ENCODE measurements around the gene PLCG2. TPM values are rescaled to one million over a fixed set of nuclear protein-coding genes. Genes with fewer than 3 reads are reported as not detected.
A peak's percentile ranks its signal among the peaks of the same experiment; 100 is the strongest.
"Not testable (repeated sequence)": the region's sequence is repeated elsewhere in the genome, so short reads cannot be mapped to it uniquely, and the experiment has no call there.

The PLCG2 gene
- total RNA-seq, 1 experiment from 2014 or later = 42.4 TPM

DNA sequence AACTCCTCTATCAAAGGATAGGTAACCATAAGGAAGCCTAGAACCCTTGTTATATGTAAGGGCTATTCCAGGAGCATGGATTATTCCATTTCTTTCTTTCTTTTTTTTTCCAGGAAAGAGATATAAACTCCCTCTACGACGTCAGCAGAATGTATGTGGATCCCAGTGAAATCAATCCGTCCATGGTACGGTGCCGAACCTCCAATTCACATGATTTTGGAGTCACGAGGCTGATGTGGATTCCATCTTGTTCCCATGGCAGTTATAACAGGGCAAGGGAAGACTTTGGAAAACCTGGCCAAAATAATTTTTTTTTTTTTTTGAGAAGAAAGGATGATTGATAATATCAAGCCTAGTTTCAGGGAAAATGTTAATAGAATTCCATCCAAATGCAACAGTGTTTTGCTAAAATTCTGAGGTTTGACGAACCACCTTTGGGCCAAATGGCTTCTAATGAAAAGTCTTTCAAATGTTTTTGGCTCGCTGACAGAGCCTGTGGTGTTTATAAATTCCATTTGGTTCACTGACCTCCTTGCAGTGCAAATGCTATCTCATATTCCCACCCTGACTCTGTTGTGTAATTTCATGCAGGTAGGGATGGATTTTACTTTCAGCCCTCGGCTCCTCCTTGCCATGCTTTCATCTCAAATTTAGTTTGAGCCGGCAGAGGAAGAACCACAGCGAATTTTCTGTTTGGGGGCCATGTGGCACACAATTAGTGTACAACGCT is 142.2 kb downstream of the PLCG2 start:
- DNase-seq (ENCODE audit: low spot score) = peak; percentile 3
- in situ Hi-C loops (cut with HindIII; ENCODE audit: low sequenced_read_pairs) = no loop called here

GRCh38 chr16:81921843-81922584 is 142.9 kb downstream of the PLCG2 start:
- in situ Hi-C loops (cut with HindIII; ENCODE audit: low sequenced_read_pairs) = no loop called here
- no peak for DNase-seq (ENCODE audit: low spot score)

- in situ Hi-C loops (cut with HindIII; ENCODE audit: low sequenced_read_pairs) = no loop called here
- DNase-seq (ENCODE audit: low spot score) = no peak
Observed at GRCh38 chr16:81923296-81923695, 144.2 kb downstream of the PLCG2 start.

DNA sequence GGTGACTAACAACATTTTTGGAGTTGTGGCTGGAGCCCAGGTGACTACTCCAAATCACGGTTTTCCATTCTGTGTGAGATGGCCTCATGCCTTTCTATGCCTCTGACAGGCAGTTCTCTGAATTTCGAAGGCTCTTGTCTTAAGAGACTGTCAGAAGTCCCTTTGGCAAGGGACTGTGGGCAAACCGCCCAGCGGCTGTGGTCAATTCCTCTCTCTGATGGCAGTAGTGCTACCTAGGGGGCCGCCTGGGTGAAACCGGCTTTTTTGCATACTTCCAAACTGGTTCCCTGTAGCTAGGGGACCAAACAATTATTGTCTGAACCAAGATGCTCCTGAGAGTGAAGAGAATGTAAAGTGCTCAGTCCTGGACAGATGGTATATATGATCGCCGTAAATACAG is 145.9 kb downstream of the PLCG2 start:
- DNase-seq (ENCODE audit: low spot score) = no peak
- in situ Hi-C loops (cut with HindIII; ENCODE audit: low sequenced_read_pairs) = no loop called here

GRCh38 chr16:81926036-81926435 is 146.9 kb downstream of the PLCG2 start:
- in situ Hi-C loops (cut with HindIII; ENCODE audit: low sequenced_read_pairs) = no loop called here
- no peak for DNase-seq (ENCODE audit: low spot score)

- in situ Hi-C loops (cut with HindIII; ENCODE audit: low sequenced_read_pairs) = no loop called here
- DNase-seq (ENCODE audit: low spot score) = no peak
Observed at GRCh38 chr16:81927561-81928185, 148.6 kb downstream of the PLCG2 start.

DNA sequence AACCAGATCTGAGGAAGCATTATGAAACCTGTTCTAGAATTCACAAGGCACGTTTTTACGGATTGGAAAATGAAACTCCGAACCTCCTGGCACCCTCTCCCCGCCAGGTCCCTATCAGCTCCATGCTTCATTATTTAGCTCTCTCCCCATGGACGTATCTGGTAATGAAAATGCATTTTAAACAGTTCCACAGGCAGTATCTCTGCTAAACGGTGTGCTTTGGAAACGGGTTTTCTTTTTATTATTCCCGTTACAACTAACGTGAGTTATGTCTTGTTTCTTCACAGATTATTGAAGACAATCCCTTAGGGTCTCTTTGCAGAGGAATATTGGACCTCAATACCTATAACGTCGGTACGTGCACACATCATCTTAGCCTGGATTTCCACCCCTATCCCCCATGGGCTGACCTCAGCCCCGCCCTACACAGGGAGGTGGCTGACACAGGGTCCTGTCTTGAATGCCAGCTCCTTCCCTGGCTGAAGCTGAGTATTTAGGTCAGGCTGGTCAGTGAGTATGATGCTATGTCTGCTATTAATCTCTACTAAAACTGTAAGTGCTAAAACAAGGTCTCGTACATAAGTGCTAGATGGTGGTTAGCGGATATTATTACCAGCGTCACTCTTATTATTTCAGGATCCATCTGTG is 149.3 kb downstream of the PLCG2 start:
- in situ Hi-C loops (cut with HindIII; ENCODE audit: low sequenced_read_pairs) = no loop called here

DNA sequence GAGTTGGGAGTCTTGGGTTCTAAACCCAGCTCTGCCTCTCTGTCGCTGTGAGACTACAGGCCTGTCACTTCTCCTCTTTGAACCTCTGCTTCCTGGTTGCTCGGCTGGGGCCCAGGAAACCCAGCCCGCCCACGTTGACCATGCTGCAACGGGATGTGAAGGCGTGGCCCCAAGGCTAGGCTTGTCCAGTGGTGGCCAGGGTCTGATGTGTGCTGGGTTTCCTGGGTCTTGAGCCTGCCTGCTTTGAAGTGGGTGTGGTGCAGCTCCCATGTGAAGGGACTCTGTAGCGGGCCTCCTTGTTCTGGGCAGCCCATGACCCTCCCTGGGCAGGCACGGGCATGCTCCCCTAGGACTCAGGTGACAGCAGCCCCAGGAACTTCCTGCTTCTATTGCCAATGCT is 149.9 kb downstream of the PLCG2 start:
- no peak for DNase-seq (ENCODE audit: low spot score)
- in situ Hi-C loops (cut with HindIII; ENCODE audit: low sequenced_read_pairs) = no loop called here

More for the DNA sequence above, 149.3 kb downstream of the PLCG2 start:
- no peak for DNase-seq (ENCODE audit: low spot score)

DNA sequence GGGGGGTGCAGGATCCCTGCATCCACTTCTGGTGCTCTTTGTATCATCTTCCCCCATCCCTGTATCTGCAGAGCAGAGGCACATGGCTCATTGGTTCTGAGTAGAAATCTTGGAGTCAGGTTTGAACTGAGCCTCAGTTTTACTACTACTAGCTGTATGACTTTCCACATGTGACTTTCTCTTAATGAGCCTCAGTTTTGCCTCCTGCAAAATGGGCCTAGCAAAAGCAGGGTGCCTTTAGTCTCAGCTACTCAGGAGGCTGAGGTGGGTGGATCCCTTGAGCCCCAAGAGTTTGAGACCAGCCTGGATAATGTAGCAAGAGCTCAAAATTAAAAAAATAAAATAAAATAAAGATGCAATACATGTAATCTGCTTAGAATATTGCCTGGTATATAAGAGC is 150.8 kb downstream of the PLCG2 start:
- DNase-seq (ENCODE audit: low spot score) = no peak
- in situ Hi-C loops (cut with HindIII; ENCODE audit: low sequenced_read_pairs) = no loop called here

- in situ Hi-C loops (cut with HindIII; ENCODE audit: low sequenced_read_pairs) = no loop called here
Observed at GRCh38 chr16:81931927-81932326, 152.8 kb downstream of the PLCG2 start.

GRCh38 chr16:81932668-81933067 is 153.6 kb downstream of the PLCG2 start:
- in situ Hi-C loops (cut with HindIII; ENCODE audit: low sequenced_read_pairs) = no loop called here
- no peak for DNase-seq (ENCODE audit: low spot score)

More at GRCh38 chr16:81931927-81932326, 152.8 kb downstream of the PLCG2 start:
- no peak for DNase-seq (ENCODE audit: low spot score)

- in situ Hi-C loops (cut with HindIII; ENCODE audit: low sequenced_read_pairs) = no loop called here
- no peak for DNase-seq (ENCODE audit: low spot score)
Observed at GRCh38 chr16:81933361-81933760, 154.3 kb downstream of the PLCG2 start.

- in situ Hi-C loops (cut with HindIII; ENCODE audit: low sequenced_read_pairs); DNase-seq (ENCODE audit: low spot score): not testable (repeated sequence)
Observed at GRCh38 chr16:81934711-81935110, 155.6 kb downstream of the PLCG2 start.

DNA sequence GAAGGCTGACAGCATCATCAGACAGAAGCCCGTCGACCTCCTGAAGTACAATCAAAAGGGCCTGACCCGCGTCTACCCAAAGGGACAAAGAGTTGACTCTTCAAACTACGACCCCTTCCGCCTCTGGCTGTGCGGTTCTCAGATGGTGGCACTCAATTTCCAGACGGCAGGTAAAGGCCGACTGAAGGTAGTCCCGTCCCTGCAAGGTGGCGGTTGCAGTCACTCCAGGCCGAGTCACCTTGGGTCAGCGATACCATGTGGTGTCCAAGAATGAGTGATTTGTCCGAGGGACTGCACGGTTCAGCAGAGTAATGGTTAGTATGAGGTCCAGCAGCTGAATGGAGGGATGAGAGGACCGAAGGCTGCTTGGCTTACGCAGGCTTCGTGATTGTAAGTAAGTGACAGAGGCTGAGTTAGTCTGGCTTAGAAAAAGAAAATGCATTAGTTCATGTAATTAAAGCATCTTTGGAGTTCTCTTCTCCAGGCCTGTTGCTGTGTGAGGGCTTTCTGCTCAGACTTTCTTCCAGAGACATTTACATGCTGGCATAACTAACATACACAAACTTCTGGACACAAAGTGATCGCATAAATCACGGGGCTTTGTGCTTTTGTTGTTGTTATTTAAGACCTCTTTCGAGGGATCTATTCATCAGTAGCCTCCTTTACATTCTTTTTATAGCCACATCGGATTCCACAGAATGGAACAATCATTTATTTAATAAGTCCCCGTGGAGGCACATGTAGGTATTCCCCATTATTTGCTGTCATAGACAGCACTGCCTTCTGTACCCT is 157.3 kb downstream of the PLCG2 start:
- in situ Hi-C loops (cut with HindIII; ENCODE audit: low sequenced_read_pairs) = no loop called here
- DNase-seq (ENCODE audit: low spot score) = no peak

DNA sequence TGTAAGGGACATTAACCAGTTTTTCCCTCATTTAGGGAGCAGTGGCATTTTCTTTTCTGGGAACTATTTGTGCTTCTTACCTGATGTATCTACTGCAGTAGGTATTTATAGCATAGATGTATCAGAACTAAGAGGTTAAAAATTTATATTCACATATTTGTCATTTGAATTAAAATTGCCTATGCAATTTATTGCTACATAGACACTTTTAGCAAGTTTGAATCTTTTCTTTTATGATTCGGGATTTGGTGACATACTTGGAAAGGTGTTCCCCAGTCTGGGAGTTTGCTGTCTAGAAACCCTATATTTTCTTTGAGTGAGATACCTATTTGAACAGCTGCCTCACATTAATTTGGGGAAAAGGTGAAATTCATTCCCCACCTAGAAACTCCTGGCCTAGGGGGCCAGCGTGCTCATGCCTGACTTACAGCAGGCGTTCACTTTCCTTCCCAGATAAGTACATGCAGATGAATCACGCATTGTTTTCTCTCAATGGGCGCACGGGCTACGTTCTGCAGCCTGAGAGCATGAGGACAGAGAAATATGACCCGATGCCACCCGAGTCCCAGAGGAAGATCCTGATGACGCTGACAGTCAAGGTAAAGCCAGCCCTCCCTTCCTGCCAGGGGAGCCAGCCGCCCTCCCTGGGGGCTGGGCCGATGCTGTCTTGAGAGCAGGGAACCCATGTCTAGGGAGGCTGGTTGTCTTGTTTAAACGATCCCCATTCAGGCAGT is 158.4 kb downstream of the PLCG2 start:
- no peak for DNase-seq (ENCODE audit: low spot score)
- in situ Hi-C loops (cut with HindIII; ENCODE audit: low sequenced_read_pairs) = no loop called here

GRCh38 chr16:81938326-81939163 is 159.5 kb downstream of the PLCG2 start:
- in situ Hi-C loops (cut with HindIII; ENCODE audit: low sequenced_read_pairs) = no loop called here
- no peak for DNase-seq (ENCODE audit: low spot score)

- in situ Hi-C loops (cut with HindIII; ENCODE audit: low sequenced_read_pairs) = no loop called here
- DNase-seq (ENCODE audit: low spot score) = no peak
Observed at GRCh38 chr16:81939164-81940056, 160.3 kb downstream of the PLCG2 start.

Data from G401 (cell line).